Right hindlimb (tissue), 1 donor: ENCODE measurements around the gene MRPL30.
"Not testable (repeated sequence)": the region's sequence is repeated elsewhere in the genome, so short reads cannot be mapped to it uniquely, and the experiment has no call there.

Experiments
- DNase-seq: peaks from one replicate; pipeline ENCODE4 v3.0.0-alpha.2; 2018

Gene MRPL30

GRCh38 chr2:99180755-99181623, at the start of gene MRPL30, which contains the start of gene MITD1:
MRPL30 (plus strand) TSS chr2:99181184; CDS start chr2:99186204, 5,020 bp downstream.
MITD1 (minus strand) TSS chr2:99181058; CDS start chr2:99180981, 77 bp downstream.
- DNase-seq: peak; percentile 96

- DNase-seq: not testable (repeated sequence)
These were observed 45.9 kb upstream of the MRPL30 start for GRCh38 chr2:99135044-99135556.

GRCh38 chr2:99139003-99139402, 42.0 kb upstream of the MRPL30 start:
- no peak for DNase-seq

GRCh38 chr2:99140056-99140859, 40.7 kb upstream of the MRPL30 start:
- no peak for DNase-seq

GRCh38 chr2:99140860-99141109, 40.2 kb upstream of the MRPL30 start:
- DNase-seq: no peak

- peak; percentile 94 for DNase-seq
These were observed 39.6 kb upstream of the MRPL30 start, which contains the start of gene C2orf15 for GRCh38 chr2:99141110-99142108. C2orf15 (plus strand) TSS chr2:99141707; CDS start chr2:99150559, 8,852 bp downstream.

GRCh38 chr2:99150706-99151105, 30.3 kb upstream of the MRPL30 start:
- DNase-seq: no peak

- no peak for DNase-seq
These were observed 28.6 kb upstream of the MRPL30 start for GRCh38 chr2:99152199-99152895.

GRCh38 chr2:99153921-99154604, 26.9 kb upstream of the MRPL30 start:
- DNase-seq: peak; percentile 18

- peak; percentile 95 for DNase-seq
These were observed 26.1 kb upstream of the MRPL30 start, which contains the start of the genes LIPT1 and TSGA10 for GRCh38 chr2:99154643-99155536. LIPT1 (plus strand) TSS chr2:99154967; CDS start chr2:99161958, 6,991 bp downstream. TSGA10 (minus strand) TSS chr2:99154942; CDS start chr2:99109439, 45,503 bp downstream.

GRCh38 chr2:99156891-99157290, 24.1 kb upstream of the MRPL30 start:
- no peak for DNase-seq

GRCh38 chr2:99158599-99158998, 22.4 kb upstream of the MRPL30 start:
- DNase-seq: no peak

GRCh38 chr2:99159594-99159993, 21.4 kb upstream of the MRPL30 start:
- no peak for DNase-seq

GRCh38 chr2:99166218-99166617, 14.8 kb upstream of the MRPL30 start:
- DNase-seq: no peak

GRCh38 chr2:99169534-99169933, 11.4 kb upstream of the MRPL30 start:
- DNase-seq: no peak

GRCh38 chr2:99171377-99172140, 9.4 kb upstream of the MRPL30 start:
- DNase-seq: no peak

- DNase-seq: no peak
These were observed 628 bp downstream of the MRPL30 start for GRCh38 chr2:99181624-99182000.

GRCh38 chr2:99183025-99183424, 2.0 kb downstream of the MRPL30 start:
- no peak for DNase-seq

GRCh38 chr2:99184811-99185210, 3.8 kb downstream of the MRPL30 start:
- no peak for DNase-seq
